AG08395 (cell line): ENCODE measurements around the gene CHD9.

Experiments
- DNase-seq: peaks from one replicate; pipeline ENCODE4 v3.0.0; 2012; ENCODE audit warnings: mixed read lengths, low spot score

CHD9 gene

GRCh38 chr16:53094013-53094630 is 39.3 kb downstream of the CHD9 start:
- DNase-seq = no peak

GRCh38 chr16:53097190-53097589 is 42.4 kb downstream of the CHD9 start:
- DNase-seq = no peak

- DNase-seq = peak; percentile 78
These were observed 43.9 kb downstream of the CHD9 start for GRCh38 chr16:53098526-53099317.

GRCh38 chr16:53099318-53100130 is 44.7 kb downstream of the CHD9 start:
- DNase-seq = peak; percentile 85

GRCh38 chr16:53100131-53100748 is 45.4 kb downstream of the CHD9 start:
- no peak for DNase-seq

- DNase-seq = no peak
These were observed 46.1 kb downstream of the CHD9 start for GRCh38 chr16:53100889-53101288.

GRCh38 chr16:53103811-53104210 is 49.0 kb downstream of the CHD9 start:
- no peak for DNase-seq

- DNase-seq = no peak
These were observed 50.8 kb downstream of the CHD9 start for GRCh38 chr16:53105565-53105964.

- no peak for DNase-seq
These were observed 56.4 kb downstream of the CHD9 start for GRCh38 chr16:53111078-53111791.

GRCh38 chr16:53112015-53112414 is 57.2 kb downstream of the CHD9 start:
- DNase-seq = no peak

GRCh38 chr16:53115047-53115446 is 60.3 kb downstream of the CHD9 start:
- no peak for DNase-seq

GRCh38 chr16:53115773-53116172 is 61.0 kb downstream of the CHD9 start:
- no peak for DNase-seq

- no peak for DNase-seq
These were observed 66.3 kb downstream of the CHD9 start for GRCh38 chr16:53121043-53121620.

GRCh38 chr16:53121661-53122060 is 66.9 kb downstream of the CHD9 start:
- no peak for DNase-seq

GRCh38 chr16:53123747-53124146 is 69.0 kb downstream of the CHD9 start:
- no peak for DNase-seq

- no peak for DNase-seq
These were observed 71.6 kb downstream of the CHD9 start for GRCh38 chr16:53126390-53126789.

- DNase-seq = no peak
These were observed 74.7 kb downstream of the CHD9 start for GRCh38 chr16:53129281-53130158.

GRCh38 chr16:53130159-53131049 is 75.6 kb downstream of the CHD9 start:
- peak; percentile 98 for DNase-seq

- no peak for DNase-seq
These were observed 76.2 kb downstream of the CHD9 start for GRCh38 chr16:53131050-53131362.
